Upper lobe of left lung (tissue), 4 donors: ENCODE data around the gene ITPR2.

Source experiments
- POLR2A ChIP-seq, 4 donors: fragments of 450-650 bp; IDR thresholded peaks; one replicate each; pipeline ENCODE4 v1.5.1; 2016 to 2017; ENCODE audit warnings: antibody characterized with exemption in 4 of 4, mild to moderate bottlenecking in 2 of 4
- POLR2AphosphoS5 ChIP-seq, 2 donors: sonication (generic); formaldehyde crosslinking; IDR thresholded peaks; one replicate each; pipeline ENCODE4 v1.5.1; 2017; ENCODE audit warnings: antibody characterized with exemption in 2 of 2
- TF ChIP-seq, protein P1 (sequence below), 6 experiments: fragments of 450-650 bp in 4 of 6; fragments of 200-600 bp in 2 of 6; sonication (generic) in 2 of 6; IDR thresholded peaks; one replicate each; pipeline ENCODE4 v1.5.1; 2016 to 2019; ENCODE audit warnings: antibody characterized with exemption in 6 of 6

DNA sequence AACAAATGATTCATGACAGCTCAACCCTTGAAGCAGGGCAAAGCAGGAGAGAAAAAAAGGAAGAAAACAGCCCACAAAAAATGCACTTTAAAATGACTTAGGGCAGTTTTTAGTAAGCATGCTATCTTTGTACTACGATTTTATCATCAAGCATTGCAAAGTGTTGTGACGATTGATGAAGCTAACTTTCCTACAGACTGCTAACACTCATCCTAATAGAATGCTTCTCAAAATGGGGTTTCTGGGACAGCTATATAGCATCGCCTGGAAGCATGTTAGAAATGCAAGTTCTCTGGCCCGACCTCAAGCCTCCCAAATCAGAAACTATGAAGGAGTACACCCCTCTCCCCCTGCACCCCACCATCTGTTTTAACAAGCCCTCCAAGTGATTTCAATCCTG lies 381.2 kb downstream of the ITPR2 start:
- TF ChIP-seq, protein P1, sequence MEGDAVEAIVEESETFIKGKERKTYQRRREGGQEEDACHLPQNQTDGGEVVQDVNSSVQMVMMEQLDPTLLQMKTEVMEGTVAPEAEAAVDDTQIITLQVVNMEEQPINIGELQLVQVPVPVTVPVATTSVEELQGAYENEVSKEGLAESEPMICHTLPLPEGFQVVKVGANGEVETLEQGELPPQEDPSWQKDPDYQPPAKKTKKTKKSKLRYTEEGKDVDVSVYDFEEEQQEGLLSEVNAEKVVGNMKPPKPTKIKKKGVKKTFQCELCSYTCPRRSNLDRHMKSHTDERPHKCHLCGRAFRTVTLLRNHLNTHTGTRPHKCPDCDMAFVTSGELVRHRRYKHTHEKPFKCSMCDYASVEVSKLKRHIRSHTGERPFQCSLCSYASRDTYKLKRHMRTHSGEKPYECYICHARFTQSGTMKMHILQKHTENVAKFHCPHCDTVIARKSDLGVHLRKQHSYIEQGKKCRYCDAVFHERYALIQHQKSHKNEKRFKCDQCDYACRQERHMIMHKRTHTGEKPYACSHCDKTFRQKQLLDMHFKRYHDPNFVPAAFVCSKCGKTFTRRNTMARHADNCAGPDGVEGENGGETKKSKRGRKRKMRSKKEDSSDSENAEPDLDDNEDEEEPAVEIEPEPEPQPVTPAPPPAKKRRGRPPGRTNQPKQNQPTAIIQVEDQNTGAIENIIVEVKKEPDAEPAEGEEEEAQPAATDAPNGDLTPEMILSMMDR (IDR thresholded peaks at IDR 0.05) = no peak
- TF ChIP-seq POLR2AphosphoS5 (IDR thresholded peaks at IDR 0.05) = no peak
- TF ChIP-seq POLR2A (IDR thresholded peaks at IDR 0.05) = no peak
